Skin epidermis (tissue), 12 donors: Measurements from ENCODE around the gene CUX1.
"Not testable (repeated sequence)": the region's sequence is repeated elsewhere in the genome, so short reads cannot be mapped to it uniquely, and the experiment has no call there.

Source experiments
- H3K27ac ChIP-seq, 21 experiments: fragments of 200-600 bp; sonication (generic) in 11 of 21; one replicate each; pipeline ENCODE4 v1.5.0; 2020; ENCODE audit warnings: mild to moderate bottlenecking in 3 of 21, inconsistent platforms in 2 of 21, moderate library complexity in 2 of 21
- H3K4me3 ChIP-seq, 7 experiments: fragments of 200-600 bp; sonication (generic) in 2 of 7; one replicate each; pipeline ENCODE4 v1.5.0; 2020; ENCODE audit warnings: inconsistent platforms in 2 of 7, mild to moderate bottlenecking in 2 of 7, moderate library complexity in 1 of 7

Gene CUX1

DNA sequence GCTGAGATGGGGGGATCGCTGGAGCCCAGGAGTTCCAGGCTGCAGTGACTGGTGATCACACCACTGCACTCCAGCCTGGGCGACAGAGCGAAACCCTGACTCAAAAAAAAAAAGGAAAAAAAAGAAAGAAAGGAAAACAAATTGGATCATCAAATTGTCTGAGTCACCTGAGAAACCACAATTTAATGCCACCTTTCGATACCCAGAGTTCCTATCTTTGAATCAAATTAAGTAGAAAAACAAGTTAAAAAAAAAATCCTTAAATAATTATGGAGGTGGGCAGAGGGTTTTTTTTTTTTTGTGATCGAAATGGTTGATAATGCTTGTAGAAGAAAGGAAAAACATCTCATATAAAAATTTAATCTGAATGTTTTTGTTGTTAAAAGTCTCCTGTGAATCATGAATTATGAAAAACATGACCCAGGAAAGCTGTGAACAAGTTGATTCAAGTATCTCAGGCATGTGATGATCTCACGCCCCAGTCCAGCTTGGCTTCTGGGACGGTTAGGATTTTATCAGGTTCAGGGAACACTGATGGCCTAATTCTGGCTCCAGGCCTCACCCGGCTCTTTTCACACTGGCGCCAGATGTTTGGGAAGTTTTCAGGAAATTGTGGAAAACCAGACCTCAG lies 25.3 kb upstream of the CUX1 start:
- H3K4me3 ChIP-seq, result no peak overlapping the region
- H3K27ac ChIP-seq, result peak overlapping the region in 3 of 21 experiments; percentile 14 to 56 (median 45)

DNA sequence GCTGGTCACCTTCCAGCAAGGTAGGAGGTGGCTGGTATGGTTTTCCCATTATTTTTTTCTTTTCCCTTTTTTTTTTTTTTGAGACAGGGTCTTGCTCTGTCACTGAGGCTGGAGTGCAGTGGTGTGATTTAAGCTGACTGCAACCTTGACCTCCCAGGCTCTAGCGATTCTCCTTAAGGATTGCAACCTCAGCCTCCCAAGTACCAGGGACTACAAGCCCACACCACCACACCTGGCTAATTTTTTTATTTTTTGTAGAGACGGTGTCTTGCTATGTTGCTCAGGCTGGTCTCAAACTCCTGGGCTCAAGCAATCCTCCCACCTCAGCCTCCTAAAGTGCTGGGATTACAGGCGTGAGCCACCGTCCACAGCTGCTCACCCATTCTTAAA lies 24.7 kb upstream of the CUX1 start:
- peak overlapping the region in 1 of 21 experiments; percentile 14 for H3K27ac ChIP-seq
- H3K4me3 ChIP-seq, result not testable (repeated sequence)

DNA sequence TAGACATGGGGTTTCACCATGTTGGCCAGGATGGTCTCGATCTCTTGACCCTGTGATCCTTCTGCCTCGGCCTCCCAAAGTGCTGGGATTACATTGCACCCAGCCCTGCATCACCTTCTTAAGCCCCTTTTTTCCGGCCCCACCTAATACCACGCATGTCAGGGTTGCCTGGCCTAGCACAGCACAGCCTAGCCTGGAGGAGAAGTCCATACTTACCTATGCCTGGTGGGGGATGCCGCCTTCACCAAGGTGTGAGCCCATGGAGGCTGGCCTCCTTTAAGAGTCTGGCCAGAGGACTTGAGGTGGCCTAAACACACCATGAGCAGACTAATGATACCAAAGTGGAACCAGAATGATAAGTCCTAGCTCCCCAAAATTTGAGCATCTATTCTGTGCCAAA lies 22.0 kb upstream of the CUX1 start:
- H3K4me3 ChIP-seq, result no peak overlapping the region
- no peak overlapping the region for H3K27ac ChIP-seq

DNA sequence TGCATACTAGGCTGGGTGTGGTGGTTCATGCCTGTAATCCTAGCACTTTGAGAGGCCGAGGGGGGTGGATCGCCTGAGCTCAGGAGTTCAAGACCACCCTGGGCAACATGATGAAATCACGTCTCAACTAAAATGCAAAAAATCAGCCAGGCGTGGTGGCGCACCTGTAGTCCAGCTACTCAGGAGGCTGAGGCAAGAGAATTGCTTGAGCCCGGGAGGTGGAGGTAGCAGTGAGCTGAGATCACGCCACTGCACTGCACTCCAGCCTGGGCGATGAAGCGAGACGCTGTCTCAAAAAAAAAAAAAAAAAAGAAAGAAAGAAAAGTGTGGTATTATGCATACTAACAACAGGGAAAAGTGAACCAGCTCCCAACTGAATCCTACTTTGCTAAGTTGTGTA lies 19.3 kb upstream of the CUX1 start:
- not testable (repeated sequence) for H3K27ac ChIP-seq, H3K4me3 ChIP-seq

DNA sequence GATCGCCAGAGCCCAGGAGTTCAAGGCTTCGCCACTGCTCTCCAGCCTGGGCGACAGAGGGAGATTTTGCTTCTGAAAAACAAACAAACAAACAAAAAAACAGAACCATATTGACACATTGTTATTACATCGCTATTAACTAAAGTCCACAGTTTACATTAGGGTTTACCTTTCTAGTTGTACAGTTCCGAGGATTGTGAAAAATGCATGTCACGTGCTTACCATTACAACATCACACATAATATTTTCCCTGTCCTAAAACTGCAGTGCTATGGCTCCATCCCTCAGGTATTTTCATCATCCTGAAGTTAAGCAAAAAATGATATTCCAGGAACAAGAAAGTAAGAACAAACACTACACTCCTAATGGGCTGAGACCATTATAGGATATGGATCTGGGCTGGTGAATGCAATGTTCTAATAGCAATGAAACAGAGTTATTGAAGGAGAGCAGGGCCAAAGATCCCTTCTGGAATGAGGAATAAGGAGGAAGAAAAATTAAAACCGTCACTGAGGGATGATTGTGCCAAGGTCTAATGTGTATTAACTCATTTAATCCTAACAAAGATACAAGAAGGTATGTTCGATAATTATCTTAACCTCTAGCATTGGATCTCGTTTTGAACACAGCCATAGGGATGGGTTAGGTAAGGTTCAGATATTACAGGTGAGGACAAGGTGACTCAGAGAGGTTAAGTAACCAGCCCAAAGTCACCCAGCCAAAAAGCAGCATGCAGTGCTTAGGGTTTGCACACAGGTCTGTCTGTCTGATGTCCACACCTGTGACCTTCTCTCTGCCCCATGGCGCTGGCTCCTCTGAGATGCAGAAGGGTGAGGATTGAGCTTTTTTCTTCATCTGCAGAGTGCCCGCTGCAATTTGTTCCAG lies 14.0 kb upstream of the CUX1 start:
- Histone ChIP-seq H3K4me3 (no peak overlapping the region), H3K27ac (peak overlapping the region in 2 of 21 experiments; percentile 9 to 37)

DNA sequence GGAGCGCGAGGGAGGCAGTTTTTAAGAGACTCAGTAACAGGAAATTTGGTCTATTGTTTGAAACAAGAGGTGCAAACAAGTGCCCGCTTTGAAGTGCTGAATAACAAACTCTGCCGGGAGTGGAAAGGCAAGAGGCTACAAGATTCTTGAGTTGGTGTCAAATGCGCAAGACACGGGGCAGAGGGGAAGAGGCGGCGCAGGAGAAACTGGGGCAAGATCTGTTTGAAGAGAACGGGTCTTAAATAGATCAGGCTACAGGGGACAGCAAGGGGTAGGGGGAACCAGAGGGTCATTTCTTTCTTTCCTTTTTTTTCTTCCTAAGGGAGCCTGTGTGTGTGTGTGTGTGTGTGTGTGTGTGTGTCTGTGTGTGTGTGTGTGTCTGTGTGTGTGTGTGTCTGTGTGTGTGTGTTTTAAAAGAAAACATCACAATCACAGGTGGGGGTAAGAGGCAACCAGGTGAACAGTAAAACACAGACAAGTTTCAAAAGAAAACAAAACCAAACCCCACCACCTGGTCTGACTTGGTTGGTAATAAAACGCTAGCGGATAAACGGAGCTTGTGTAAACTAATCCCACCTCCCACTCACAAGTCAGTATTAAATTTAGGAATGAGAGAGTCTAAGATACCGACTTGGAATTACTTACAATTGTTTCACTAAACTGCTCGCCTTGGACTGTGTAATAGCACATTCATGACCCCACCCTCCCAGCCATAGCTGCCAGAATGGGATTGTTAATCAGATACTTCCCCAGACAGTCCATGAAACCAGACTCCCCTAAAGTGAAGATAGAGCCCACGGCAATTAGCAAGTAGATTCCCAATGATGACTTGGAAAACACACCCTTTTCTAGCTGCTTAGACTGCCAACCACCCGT lies 13.1 kb upstream of the CUX1 start:
- H3K4me3 ChIP-seq, result no peak overlapping the region
- H3K27ac ChIP-seq, result peak overlapping the region in 2 of 21 experiments; percentile 9 to 37

DNA sequence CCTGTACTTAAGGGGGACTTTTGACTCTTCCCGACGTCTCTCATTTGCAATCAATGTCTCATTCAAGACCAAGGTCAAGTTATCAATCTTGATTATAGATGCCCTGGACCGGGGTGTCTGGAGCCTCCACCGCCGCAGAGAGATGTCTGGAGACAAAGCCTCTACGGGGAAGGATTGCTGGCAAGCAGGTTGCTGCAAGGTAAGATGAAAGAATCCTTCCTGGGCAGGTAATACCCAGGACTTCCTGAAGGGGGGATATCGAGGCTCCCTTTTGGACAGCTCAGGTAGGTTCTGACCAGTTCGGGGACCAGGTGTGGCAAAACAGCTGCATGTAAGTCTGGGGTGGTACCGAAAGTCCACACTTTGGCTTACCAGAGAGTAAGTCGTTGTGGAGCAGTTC lies 12.5 kb upstream of the CUX1 start:
- H3K4me3 ChIP-seq, result no peak overlapping the region
- no peak overlapping the region for H3K27ac ChIP-seq

DNA sequence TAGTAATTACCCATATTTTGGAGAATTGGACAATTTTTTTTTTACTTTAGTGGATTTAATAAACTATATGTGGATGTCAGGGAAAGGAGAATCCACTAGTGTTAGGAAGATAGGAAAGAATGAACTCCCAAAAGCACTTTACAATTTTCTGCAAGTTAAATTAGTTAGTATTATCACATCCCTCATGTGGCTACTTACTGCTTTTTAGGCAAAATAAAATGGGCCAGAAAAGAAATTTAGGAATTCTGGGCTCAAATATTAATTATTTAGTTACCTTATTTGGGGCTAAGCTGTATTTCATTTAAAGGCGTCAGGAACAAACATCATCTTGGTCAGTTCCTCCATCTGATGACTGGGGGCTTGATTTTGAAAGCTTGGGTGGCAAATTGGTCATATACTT lies 4.8 kb upstream of the CUX1 start:
- Histone ChIP-seq H3K4me3 (no peak overlapping the region), H3K27ac (no peak overlapping the region)

DNA sequence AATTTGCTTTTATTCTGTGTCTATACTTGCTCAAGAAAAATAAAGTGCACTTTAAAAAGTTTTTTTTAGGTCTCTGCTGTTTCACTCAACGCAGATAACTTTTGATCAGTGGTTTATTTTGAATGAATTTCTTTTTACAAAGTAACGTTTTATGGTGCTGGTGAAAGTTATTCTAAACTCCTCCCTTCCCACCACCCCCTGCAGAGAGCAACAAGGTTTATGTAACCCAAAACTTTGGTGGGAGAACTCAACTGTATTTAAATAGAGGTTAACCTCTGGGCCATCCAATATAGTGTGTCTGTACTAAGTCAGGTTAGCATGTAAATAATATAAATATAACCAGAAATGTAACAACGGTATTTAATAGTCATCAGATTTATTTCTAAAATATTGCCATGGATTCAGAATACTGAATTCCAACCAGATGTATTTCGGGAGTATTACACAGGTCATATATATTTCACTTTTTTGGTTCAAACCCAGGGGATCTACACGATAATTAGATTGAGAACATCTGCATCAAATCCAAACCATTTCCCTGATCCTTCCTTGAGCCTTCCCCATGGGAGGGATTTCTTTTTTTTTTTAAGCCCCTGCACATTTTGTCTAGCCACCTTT lies 3.9 kb upstream of the CUX1 start:
- H3K4me3 ChIP-seq, result peak overlapping the region; percentile 45 to 79 (median 56)

DNA sequence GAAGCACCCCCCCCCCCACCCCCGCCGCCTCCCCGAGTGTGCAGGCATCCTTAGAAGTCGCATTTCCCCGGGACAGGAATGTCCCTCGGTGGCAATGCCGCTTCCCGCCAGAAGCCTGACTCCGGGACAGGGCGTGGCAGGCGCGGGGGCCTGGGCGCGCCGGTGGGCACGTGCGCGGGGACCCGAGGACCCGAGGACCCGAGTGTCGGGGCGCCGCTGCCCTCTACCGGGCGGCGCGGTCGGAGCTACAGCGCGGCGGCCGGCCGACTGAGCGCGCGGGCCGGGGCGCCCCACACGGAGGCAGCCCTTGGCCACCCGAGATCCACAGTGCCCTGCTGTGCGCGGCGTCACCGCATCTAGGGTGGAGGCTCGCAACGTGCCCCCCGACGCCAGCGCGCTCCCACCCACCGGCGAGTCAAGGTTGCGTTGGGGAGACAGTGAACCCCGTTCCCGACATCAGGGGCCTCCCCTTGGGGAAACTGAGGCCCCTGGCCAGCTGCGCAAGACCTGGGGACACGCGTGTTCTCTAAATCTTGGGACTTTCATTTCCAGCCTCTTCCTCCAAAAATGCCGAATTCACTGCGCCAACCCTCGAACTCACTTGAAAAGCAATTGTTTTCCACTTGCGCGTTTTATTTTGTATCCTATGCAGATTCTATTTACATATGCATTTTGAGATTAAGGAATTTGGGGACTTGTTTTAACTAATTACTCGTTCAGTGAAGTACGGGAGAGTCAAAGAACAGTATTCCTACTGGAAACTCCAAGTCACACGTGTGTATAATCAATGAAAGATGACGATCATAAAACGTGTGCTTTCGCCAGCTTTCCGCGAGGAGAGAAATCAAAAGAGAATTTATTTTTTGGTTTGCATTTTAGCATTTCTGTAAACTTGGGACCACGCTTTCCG lies 3.1 kb upstream of the CUX1 start:
- Histone ChIP-seq H3K4me3 (peak overlapping the region; percentile 45 to 79 (median 56)), H3K27ac (peak overlapping the region in 9 of 21 experiments; percentile 38 to 82 (median 54))

More for the DNA sequence above, 3.9 kb upstream of the CUX1 start:
- peak overlapping the region in 1 of 21 experiments; percentile 72 for H3K27ac ChIP-seq

DNA sequence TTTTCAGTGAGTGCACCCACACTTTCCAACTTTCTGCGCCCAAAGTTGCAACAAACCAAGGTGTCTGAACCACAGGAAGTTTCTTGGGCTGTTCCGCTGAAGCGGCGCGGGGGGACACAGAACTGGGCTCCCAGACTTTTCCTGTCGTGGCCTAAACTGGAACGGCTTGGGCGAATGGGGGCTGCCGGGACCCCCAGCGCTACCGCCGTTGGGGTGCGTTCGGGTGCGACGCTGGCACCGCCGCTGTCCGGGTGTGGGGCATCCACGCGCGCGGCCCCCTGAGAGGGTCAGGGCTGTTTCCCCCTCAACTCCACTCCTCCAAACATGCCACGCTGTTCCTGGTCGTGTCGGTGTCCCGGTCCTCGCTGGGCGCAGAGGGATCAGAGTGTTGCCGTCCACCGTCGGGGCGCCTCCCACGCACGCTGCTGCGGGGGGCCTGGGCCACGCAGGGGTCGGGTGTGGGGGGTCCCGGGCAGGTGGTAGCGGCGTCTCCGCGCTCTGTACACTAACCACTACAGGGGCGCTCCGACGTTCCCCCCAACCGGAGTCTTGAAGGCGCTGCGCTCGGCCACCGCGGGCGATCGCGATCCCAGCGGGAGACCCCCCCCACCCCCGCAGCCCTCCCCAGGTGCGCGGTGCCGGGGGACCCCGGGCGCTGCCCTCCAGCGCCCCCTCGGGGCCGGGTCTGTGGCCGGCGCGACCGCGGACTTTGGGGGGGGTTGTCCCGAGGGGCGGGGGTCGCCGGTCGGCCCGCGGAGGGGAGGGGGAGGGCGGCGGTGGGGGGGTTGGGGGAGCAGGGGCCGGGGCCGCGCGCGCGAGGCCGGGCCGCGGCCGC lies 2.2 kb upstream of the CUX1 start:
- H3K4me3 ChIP-seq, result peak overlapping the region; percentile 45 to 79 (median 56)
- peak overlapping the region in 20 of 21 experiments; percentile 13 to 82 (median 58) for H3K27ac ChIP-seq

DNA sequence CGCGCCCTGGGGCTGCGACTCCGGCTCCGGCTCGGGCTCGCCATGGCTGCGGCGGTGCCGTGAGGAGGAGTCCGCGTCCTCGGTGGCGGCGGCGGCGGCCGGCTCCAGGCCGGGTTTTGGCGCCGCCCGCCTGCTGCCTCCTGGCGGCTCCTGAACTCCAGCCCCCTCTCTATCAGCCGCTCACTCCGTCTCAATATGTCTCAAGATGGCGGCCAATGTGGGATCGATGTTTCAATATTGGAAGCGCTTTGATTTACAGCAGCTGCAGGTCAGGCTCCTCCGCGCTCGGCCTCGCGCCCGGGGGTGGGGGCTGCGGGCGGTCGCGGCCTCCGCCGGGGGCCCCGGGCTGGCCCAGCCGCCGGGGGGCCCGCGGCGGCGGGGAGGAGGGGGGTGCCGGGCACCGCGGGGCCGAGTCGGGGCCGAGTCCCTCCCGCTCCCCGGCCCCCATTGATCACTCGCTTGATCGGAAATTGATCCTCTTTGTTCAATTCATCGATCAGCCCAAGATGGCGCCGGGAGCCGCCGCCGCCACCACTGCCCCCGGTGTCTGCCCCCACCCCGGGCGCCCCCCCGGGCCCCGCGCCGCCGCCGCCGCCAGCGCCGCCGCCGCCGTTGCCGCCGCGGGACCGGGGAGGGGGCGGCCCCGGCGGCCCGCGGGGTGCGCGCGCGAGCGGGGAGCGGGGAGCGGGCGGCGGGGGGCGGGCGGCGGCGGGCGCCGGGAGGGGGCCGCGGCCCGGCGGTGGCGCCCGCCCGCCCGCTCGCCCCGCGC lies 1.4 kb upstream of the CUX1 start:
- H3K4me3 ChIP-seq, result peak overlapping the region; percentile 56 to 79 (median 66)
- H3K27ac ChIP-seq, result peak overlapping the region in 16 of 21 experiments; percentile 28 to 82 (median 60)

DNA sequence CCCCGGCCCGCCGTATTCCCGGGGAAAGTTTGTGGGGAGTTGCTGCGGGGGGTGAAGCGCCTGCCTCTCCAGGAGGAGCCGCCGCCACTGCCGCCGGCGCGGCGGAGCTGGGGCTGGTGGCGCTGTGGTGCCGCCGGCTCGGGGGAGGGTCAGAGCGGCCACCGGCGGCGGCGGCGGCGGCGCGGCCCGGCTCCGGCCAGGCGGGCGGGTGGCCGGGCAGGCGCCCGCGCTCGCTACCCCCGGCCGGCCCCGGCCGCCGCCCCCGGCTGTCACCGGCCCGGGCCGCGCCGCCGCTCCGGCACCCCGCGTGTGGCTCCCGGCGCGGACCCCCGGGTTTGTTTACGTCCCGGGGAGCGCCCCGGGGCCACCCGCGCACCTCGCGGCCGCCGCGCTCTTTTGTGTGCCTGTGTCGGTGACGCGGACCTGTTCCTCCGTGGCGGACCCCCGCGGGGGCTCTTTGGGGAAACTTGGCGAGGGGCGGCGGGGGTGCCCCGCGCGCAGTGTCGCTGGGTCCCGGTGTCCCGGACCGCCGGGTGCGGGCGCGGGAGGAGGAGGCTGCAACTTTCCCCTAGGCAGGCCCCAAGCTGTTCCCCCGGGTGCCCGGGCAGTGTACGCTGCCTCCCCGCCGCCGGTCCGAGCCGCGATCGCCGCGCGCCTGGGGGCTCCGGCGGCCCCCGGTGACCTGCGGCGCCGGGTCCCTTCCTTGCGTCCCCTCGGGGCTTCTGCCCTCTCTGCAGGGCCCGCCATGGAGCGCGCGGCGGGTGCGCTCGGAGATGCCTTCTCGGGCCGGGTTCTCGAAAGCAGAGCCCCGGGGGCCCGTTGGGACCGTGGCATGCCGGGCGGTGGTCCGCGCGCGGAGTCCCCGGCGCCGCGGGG lies 593 bp upstream of the CUX1 start:
- Histone ChIP-seq H3K4me3 (peak overlapping the region; percentile 66 to 79 (median 72)), H3K27ac (peak overlapping the region in 16 of 21 experiments; percentile 16 to 84 (median 56))

DNA sequence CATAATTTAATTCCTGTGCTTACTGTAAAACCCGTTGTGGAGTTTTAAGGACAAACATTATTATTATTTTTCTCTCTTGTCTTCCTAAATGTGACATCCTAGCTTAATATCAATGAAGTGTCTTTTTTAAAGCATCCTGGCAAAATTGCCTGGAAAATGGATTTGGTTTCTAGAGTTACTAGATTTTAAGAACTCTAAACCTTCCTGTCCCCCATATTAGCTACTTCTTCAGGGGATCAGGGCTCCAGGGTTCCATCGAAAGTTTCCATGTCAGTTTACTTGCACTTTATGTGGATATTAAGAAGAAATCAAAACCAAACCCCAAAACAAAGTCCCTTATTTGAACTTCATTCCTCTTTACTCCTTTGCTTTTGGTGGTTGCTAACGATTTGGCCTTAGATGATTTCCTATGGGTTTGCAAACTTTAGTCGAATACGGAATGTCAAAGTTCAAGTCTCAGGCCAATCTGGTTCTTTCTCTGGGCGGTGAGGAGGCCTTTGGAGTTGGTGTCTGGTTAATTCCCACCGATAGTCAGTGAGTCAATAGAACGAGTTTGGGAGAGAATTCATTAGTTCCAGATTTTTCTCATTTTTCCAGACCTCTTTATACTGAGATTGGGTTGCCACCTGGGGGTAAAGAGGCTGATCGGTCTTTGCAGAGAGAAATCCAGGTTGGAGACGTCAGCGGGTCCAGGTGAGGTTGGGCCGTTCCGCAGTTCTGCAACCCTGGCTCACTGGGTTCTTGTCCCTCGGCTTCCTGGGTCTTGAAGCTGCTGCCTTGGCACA lies 1.1 kb downstream of the CUX1 start:
- H3K27ac ChIP-seq, result no peak overlapping the region

DNA sequence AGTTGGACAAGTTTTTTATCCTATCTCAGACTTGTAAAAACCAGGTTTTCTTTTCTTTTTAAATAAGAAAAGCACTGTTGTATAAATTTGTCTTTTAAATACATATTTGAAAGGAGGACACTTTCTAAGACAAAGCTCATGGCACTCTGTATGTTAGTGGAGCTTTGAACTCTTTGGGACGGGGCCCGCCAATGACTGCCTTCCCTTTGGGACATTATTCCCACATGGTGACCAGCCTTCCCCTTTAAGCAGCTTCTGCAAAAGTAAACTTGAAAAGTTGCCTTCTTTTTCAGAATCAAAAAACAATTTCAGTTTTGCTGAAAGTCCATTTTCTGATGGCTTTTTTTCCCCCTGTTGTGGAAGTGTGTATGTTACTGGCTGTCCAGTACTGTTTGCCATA lies 1.8 kb downstream of the CUX1 start:
- H3K4me3 ChIP-seq, result no peak overlapping the region
- H3K27ac ChIP-seq, result no peak overlapping the region

More for the DNA sequence above, 1.1 kb downstream of the CUX1 start:
- no peak overlapping the region for H3K4me3 ChIP-seq
